ENCODE measurements around the gene CATSPERZ. TPM values are rescaled to one million over a fixed set of nuclear protein-coding genes. Genes with fewer than 3 reads are reported as not detected.

Gene CATSPERZ
- total and polyA plus RNA-seq, 2 of the 13 experiments (the other 11 are each of a cell fraction or from before 2014, with no cell fraction given): 0.22 to 0.48 TPM

DNA sequence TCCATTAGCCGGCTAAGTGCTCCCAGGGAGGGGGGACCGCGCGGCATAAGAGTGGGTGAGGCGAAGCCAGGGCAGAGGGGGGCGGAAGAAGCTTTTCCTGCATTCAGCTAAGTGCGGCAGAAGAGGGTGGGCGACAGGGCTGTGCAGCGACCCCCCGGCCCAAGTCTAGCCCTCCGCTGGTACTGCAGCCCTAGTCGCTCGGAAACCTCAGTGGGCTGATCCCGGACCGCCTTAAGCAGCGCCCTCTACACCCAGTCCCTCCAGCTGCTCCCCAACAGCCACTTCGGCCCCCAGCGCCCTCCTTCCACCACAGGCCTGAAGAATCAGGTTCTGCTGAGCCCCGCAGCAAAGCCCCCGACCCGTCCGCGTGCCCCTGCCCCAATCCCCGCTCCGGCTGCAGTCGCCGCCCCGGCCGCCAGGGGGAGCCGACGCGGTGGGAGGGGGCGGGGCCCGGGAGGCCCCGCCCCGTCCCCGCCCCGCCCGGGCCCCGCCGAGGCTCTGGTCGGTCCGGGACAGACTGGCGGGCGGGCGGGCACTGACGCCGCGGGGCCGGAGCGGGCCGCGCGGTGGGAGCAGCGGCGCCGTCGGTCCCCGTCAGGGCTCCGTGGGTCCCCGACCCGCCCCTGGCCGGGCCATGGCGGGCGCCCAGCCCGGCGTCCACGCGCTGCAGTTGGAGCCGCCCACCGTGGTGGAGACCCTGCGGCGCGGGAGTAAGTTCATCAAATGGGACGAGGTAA, 49.0 kb upstream of the CATSPERZ start, which contains the start of gene PLCB3 (continued):
- TF ChIP-seq GFI1 (CRISPR knock-in tag; IDR thresholded peaks at IDR 0.05; ENCODE audit: borderline replicate concordance) (no peak), PAF1 (CRISPR knock-in tag; IDR thresholded peaks at IDR 0.05) (no peak), ZFAT (CRISPR knock-in tag; conservative IDR thresholded peaks at IDR 0.05) (no peak), ZBTB7A (CRISPR knock-in tag; IDR thresholded peaks at IDR 0.05) (peak; percentile 90), ZNF329 (CRISPR knock-in tag; IDR thresholded peaks at IDR 0.05; ENCODE audit: low read depth) (no peak), SNAI1 (CRISPR knock-in tag; IDR thresholded peaks at IDR 0.05; ENCODE audit: borderline replicate concordance) (no peak), FOXK1 (CRISPR knock-in tag; IDR thresholded peaks at IDR 0.05; ENCODE audit: borderline replicate concordance, low read depth) (no peak), POLR2AphosphoS5 (IDR thresholded peaks at IDR 0.05; ENCODE audit: low read depth, low read length) (0 out of 2 replicates have a peak, but pooled peaks have one; percentile 23), ZSCAN20 (CRISPR knock-in tag; IDR thresholded peaks at IDR 0.05; ENCODE audit: borderline replicate concordance) (no peak)
- TF ChIP-seq, protein P1, sequence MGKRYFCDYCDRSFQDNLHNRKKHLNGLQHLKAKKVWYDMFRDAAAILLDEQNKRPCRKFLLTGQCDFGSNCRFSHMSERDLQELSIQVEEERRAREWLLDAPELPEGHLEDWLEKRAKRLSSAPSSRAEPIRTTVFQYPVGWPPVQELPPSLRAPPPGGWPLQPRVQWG (CRISPR knock-in tag; IDR thresholded peaks at IDR 0.05; ENCODE audit: borderline replicate concordance, low read depth): no peak
- TF ChIP-seq, protein P2, sequence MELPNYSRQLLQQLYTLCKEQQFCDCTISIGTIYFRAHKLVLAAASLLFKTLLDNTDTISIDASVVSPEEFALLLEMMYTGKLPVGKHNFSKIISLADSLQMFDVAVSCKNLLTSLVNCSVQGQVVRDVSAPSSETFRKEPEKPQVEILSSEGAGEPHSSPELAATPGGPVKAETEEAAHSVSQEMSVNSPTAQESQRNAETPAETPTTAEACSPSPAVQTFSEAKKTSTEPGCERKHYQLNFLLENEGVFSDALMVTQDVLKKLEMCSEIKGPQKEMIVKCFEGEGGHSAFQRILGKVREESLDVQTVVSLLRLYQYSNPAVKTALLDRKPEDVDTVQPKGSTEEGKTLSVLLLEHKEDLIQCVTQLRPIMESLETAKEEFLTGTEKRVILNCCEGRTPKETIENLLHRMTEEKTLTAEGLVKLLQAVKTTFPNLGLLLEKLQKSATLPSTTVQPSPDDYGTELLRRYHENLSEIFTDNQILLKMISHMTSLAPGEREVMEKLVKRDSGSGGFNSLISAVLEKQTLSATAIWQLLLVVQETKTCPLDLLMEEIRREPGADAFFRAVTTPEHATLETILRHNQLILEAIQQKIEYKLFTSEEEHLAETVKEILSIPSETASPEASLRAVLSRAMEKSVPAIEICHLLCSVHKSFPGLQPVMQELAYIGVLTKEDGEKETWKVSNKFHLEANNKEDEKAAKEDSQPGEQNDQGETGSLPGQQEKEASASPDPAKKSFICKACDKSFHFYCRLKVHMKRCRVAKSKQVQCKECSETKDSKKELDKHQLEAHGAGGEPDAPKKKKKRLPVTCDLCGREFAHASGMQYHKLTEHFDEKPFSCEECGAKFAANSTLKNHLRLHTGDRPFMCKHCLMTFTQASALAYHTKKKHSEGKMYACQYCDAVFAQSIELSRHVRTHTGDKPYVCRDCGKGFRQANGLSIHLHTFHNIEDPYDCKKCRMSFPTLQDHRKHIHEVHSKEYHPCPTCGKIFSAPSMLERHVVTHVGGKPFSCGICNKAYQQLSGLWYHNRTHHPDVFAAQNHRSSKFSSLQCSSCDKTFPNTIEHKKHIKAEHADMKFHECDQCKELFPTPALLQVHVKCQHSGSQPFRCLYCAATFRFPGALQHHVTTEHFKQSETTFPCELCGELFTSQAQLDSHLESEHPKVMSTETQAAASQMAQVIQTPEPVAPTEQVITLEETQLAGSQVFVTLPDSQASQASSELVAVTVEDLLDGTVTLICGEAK (IDR thresholded peaks at IDR 0.05): no peak
- TF ChIP-seq, protein P2 (CRISPR knock-in tag; IDR thresholded peaks at IDR 0.05): no peak
- TF ChIP-seq, protein P3, sequence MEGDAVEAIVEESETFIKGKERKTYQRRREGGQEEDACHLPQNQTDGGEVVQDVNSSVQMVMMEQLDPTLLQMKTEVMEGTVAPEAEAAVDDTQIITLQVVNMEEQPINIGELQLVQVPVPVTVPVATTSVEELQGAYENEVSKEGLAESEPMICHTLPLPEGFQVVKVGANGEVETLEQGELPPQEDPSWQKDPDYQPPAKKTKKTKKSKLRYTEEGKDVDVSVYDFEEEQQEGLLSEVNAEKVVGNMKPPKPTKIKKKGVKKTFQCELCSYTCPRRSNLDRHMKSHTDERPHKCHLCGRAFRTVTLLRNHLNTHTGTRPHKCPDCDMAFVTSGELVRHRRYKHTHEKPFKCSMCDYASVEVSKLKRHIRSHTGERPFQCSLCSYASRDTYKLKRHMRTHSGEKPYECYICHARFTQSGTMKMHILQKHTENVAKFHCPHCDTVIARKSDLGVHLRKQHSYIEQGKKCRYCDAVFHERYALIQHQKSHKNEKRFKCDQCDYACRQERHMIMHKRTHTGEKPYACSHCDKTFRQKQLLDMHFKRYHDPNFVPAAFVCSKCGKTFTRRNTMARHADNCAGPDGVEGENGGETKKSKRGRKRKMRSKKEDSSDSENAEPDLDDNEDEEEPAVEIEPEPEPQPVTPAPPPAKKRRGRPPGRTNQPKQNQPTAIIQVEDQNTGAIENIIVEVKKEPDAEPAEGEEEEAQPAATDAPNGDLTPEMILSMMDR (CRISPR knock-in tag; IDR thresholded peaks at IDR 0.05): peak; percentile 69
- TF ChIP-seq, protein P4, sequence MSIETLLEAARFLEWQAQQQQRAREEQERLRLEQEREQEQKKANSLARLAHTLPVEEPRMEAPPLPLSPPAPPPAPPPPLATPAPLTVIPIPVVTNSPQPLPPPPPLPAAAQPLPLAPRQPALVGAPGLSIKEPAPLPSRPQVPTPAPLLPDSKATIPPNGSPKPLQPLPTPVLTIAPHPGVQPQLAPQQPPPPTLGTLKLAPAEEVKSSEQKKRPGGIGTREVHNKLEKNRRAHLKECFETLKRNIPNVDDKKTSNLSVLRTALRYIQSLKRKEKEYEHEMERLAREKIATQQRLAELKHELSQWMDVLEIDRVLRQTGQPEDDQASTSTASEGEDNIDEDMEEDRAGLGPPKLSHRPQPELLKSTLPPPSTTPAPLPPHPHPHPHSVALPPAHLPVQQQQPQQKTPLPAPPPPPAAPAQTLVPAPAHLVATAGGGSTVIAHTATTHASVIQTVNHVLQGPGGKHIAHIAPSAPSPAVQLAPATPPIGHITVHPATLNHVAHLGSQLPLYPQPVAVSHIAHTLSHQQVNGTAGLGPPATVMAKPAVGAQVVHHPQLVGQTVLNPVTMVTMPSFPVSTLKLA (IDR thresholded peaks at IDR 0.05): no peak
- TF ChIP-seq, protein P5, sequence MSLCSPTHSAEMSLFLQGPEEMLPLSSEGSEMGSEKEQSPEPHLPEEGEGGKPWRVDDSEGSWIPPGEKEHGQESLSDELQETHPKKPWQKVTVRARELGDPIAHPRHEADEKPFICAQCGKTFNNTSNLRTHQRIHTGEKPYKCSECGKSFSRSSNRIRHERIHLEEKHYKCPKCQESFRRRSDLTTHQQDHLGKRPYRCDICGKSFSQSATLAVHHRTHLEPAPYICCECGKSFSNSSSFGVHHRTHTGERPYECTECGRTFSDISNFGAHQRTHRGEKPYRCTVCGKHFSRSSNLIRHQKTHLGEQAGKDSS (CRISPR knock-in tag; IDR thresholded peaks at IDR 0.05; ENCODE audit: borderline replicate concordance, low read depth): no peak

Data from HepG2 (cell line).